GM19023 (cell line): ENCODE results near the gene ITGB7.

ENCODE experiments used
- ATAC-seq: cut with Tn5 transposase; IDR thresholded peaks from one replicate; pipeline ENCODE4 v1.9.1; 2021; ENCODE audit warnings: mild to moderate bottlenecking, moderate library complexity; ENCODE audit not compliant: unreplicated experiment

The ITGB7 gene

DNA sequence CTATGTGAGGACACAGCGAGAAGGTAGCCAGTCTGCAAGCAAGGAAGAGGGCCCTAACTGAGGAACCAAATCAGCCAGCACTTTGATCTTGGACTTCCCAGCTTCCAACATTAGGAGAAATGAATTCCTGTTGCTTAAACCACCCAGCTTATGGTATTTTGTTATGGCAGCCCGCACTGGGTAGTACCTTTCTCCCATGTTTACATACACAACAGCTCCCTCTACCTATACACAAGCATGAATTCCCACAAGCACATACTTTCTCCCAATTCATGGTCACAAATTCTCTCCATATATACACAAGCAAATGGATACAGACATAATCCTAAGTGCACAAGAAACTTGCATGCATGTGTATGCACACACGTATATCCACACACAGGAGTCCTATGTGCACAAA is 7.4 kb downstream of the ITGB7 start:
- ATAC-seq, result no peak

DNA sequence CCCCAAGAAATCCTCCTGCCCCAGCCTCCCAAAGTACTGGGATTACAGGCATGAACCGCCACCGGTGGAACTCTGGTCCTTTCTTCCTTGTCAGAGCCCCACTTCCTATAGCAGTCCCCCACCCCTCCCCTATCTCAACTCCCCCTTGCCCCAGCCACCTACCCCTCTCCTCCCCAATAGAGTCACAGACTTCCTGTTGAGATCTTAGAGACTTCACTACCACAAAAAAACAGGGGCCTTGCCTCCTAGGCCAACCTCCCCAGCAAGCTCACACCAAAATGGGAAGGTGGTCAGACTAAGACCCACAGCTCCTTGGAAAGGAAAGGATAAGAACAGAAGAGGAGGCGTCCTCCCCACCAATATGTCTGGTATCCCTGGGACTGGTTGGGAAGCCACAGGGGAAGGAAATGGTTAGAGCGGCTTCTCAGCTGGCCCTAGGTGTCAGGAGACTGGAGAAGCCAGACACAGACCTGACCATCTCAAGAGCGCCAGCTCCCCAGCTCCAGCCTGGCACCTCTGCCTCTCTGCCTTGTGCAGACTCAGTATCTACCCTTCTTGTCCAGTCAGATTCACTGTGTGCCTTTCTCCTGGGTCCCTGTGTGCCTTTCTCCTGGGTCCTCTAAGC is 8.5 kb downstream of the ITGB7 start:
- no peak for ATAC-seq

DNA sequence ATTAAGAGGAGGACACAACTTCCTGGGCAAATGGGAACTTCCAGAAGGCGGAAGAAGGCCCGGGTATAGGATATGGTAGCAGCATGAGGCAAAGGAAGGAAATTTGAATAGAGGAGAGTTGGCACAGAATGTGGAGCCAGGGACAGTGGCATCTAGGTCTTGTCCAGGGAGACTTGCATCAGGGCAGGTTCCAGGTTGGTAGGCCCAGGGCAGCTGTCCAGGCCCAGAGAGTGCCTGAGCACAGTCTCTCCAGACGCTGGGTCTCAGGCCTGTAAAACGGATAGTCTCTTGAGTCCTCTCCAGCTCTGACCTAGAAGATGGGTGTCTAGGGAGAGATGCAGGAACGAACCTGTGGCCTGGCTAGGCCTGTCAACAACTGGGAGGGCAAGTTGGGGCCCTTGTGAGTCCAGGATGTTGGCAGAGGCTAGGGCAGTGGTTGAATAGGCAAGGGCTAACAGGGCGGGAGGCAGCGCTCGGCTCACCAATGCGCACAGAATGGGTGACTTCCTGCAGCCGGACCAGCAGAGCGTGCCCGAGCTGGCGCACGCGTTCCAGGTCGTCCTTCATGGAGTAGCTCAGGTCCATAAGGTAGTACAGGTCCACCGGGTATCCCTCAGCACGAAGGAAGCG is 9.9 kb downstream of the ITGB7 start:
- no peak for ATAC-seq

DNA sequence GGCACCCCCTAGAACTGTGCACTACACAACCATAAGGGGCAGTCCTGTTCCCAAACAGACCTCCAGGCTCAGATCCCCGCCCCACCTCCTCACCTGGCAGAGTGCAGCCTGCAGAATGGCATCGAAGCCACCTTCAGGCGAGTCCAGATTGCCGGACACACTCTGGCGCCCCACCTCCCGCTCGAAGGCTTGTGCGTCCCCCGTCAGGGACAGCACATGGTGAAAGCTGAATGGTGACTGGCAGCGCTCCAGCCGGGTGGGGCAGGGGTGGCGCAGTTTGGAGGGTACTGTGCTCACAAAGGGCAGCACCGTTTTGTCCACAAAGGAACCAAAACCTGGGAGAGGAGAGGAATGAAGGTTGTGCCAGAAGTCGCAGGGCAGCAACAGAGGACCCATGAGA is 10.6 kb downstream of the ITGB7 start:
- no peak for ATAC-seq

DNA sequence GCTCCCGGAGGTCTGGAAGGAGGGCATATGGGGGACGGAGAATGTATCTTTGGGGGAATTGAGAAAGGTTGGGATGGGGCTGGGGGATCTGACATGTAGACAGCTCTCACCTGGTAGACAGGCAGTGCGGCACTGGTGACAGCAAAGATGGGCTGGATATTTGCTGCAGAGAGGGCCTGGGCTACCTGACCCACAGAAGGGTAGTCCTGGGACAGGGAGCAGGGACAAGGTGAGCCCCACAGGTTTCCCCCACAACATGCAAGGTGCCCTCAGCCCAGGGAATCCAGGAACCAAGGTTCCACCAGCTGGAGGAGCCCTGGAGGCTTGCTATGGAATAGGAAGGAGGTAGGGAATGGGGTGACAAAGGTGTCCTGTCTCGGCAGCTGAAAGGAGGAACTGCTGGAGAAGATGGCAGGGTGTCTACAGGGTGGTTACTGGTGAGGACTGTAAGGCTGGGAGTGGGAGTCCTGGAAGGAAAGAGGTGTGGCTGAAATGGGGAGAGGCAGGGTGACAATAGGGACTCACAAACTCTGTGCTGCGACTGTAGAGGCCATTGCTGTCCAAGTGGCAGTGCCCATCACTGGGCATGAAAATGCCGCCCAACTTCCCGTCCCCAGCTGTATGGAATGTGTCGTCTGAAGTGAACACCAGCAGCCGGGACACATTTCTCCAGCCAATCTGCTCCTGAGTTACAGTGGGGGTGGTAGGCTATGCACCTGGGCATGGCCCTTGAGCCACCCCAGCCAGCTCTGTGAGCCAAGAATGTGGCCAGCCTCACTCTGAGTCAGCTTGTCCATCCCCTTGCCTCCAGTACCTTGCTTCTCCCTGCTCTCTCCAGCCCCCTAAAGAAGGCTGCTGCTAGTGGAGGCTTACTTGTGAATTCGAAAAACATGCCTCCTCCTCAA is 11.3 kb downstream of the ITGB7 start:
- no peak for ATAC-seq

DNA sequence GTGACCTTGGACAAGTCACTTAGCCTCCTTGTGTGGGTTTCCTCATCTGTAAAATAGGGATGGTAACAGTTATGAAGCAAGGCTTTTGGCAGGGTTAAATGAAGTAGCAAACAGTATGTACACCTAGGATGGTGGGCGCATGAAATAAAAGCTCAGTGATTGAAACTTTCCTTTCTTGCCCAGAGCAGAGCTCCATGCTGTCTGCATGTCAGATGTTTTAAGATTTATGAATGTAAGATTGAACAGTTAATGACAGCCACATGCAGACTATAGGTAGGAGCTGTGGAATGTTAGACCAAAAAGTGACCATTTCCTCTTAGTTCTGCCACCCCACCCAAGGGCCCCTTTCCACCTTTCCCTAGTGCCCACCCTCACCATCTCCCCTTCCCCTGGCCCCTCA is 12.1 kb downstream of the ITGB7 start:
- no peak for ATAC-seq

DNA sequence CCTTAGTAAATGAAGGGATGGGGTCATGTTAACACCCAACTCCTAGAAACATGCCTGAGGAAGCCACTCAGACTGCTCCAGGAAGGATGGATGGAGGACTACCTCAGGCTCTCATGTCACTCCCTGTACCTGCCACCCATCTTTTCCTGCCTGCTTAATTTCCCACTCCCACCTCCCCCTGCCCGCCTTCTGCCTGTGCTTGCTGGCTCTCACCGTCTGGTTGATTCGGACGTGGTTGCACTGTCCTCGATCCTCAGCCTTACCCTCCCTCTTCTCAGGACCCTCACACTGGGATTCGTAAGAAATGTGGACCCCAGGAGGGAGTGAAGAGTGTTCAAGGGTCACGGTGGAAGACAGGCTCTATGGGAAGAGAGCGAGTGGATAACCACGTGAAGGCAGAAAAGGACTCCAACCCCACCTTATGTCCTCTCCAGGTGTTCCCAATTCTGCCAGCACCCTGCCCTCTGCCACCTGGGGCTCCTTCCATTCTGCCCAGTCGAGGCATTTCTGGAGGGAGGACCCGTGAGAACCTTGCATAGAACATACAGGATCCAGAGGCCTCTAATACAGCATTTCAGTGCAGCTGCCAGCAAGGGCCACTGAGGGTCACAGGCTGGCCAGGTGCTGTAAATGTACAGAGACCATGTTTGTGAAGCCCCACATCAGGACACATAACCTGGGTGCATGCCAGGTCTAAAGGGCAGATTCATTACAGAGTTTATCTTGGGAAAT is 12.9 kb downstream of the ITGB7 start:
- no peak for ATAC-seq

DNA sequence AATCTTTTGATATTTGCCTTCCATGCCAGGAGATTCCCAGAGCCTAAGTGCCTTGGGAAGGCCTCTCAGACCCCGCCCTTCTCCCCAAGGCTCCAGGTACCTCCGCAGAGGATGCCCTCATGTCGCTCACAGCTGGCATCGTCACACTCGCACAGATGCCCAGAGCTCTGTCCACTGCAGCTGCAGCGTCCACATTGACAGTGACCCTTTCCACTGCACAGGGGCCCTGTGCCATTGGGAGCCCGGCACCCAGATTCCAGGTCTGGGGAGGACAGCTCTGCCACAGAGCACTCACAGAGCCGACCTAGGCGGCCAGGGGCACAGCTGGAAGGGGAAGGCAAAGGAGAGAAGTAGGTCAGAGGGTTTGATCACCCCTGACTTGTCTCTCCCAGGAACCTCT is 14.0 kb downstream of the ITGB7 start:
- ATAC-seq, result no peak

DNA sequence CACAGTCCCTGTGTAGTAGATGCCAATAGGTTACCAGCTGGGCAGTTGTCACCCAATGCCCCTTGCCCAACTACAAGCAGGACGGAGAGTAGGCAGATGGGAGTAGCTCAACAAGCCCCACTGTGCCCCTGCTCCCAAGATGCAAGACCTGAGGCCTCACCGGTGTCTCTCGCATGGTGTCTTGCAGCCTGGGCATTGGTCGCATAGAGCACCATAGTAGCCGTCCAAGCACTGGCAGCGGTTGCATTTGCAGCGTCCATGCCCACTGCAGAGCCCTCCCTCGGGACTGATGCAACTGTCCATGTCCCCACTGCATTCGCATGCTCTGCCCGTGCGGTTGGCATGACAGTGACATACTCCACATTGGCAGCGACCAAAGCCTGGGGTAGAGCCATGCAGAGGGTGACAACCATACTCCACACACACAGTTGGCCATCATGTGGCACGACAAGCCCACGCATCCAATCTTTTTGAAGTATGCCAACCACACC is 14.5 kb downstream of the ITGB7 start:
- ATAC-seq, result no peak

DNA sequence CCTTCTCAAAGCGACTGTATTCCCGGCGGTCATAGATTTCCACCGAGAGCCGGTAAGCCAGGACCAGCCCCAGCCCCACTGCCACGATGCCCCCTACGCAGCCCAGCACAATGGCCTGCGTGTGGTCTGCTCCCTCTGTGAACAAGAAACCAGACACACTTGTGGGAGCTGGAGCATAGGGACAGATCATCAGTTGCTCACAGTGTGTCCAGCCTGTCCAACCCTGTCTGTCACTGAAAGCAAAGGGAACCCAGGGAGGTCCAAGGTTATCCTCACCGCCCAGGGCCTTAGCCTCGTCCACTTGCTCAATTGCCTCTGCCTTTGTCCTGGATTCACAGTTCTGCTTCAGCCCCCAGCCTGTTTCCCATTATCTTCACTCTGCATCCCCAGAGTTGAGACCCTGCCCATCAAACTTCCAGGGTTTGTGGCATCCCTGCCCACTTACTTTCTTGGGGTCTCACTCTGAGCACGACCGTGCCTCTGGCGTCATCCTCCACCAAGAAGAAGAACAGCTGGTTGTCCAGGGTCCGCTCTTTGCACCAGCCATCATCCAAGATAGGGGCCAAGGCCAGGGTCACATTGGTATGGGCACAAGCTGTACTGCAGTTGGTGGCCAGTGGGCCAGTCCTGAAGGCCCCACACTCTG is 15.0 kb downstream of the ITGB7 start:
- ATAC-seq, result no peak

DNA sequence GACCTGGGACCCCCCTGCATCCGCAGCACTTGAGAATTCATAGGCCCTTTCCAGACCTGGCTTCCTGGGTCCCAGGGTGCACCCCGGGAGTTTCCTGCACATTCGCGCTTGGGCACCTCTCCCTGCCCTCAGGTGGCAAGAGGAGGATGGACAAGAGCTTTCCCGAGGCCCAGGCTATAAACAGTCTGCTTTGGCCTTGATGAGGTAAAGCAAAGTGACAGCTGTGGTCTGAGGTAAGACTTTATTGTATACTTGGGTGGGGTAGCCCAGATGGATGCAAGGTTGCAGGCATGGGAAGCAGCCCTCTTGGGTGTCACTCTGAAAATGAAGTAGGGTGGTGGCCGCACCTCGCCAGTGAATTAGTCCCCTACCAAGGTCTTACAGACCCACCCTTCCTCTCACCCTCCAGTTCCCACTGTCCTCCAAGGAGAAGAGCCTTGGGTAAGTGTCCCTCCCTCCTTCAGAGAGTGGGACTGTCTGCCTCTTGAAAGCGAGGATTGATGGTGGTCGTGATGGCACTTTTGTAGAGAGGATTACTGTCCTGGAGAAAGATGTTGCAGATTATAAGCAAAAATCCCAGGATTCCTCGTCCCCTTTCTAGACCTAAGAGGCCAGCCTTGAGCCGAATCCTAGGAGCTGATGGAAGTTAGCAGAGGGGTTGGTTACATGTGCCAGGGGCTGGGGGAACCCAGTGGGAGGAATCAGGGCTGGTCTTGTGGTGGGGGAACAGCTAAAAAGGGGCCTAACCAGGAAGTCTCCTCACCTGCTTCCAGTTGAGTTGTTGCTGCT is 15.8 kb downstream of the ITGB7 start:
- ATAC-seq, result no peak

DNA sequence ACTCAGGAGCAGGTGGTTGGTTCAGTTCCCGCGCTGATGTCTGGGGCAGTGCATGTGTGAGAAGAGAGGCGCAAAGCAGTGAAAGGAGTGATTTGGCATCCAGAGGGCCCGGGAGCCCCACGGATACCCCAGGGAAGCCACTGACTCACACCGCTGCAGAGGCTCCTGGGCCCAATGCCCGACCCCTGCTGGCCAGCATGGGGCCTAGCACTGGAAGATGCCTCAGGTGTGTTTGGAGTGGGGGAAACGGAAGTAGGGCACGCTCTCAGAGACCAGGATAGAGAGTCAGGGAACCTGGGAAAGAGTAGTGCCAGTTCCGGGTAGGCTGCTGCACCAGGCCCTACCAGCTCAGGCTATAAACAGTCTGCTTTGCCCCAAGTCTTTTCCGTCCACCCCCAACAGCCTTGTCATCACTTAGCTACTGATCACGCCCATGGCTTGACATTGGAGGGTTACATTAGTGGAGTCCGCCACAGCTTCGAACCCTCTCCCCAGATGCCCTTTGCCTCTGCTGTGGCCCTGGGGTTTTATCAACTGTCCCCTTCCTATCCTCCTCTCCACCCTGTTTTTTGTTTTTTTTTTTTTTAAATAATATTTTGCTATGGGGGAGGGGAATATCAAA is 16.8 kb downstream of the ITGB7 start:
- ATAC-seq, result no peak

DNA sequence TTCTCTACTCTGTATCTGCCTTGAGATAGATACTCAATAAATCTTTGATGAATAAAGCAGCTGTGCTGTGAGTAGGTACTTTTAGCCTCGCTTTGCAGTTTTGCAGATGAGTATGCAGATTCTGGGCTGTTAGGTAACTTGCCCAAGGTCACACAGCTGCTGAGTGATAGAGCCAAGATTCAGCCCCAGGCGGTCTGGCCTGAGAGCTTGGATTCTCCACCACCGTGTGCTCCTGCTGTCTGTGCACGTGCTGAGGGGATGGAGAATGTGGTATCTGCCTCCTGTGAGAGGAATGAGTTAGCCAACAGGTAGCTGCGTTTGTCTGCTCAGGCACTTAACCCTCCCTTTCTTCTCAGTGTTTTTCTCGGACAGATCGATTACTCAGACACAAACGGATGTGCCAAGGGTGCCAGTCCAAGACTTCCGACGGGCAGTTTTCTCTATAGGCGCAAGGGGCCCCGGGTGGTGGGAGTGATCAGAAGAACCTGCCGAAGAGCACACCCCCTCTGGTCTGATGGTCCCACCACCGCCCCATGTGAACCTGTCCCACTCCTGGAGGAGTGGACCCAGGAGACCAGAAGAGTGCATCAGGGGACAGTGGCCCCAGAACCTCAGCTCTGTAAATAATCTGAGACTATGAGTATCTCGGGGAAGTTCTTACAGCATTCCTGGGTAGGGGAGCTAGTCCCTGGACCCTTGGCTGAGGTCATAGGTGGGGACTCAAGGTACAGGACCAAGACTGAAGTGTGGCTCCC is 19.7 kb downstream of the ITGB7 start:
- no peak for ATAC-seq

DNA sequence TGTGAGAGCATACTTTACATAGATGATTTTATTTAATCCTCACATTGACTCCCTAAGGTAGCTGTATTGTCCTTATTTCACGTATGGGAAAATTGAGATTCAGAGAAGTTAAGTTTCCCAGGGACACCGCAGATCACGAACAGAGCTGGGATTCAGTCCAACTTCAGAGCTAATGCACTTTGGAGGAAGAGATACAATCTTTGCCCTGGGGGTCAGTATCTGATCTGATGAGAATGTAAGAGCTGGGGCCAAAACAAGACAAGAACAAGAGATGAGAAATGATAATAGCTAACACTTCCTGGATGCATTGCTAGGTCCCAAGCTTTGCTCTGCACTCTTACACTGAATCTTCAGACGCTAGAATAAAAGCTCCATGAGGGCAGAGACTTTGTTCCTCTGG is 20.3 kb downstream of the ITGB7 start:
- ATAC-seq, result no peak

DNA sequence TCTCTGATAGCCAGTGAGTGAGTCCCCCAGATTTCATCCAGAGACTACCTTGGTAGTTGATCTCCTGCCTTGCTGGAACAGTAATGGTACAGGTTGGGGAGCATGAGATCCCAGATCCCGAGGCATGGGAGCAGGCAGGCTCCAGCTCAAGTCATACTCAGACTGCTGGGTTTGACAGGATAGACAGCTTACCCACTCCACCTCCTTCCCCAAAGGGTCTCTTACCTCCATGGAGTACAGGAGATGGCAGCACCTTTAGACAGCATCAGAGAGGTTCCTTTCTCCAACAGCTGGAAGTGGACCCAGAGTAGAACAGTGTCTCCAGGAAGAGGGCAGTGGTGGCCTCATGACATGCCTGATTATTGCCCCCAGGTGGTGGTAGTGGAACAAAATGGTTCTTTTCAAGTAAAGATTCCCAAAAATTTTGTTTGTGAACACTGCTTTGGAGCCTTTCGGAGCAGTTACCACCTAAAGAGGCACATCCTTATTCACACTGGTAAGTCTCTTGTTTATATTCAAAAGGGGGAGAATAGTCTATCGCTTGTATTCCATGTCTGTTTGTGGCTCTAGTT is 21.4 kb downstream of the ITGB7 start:
- ATAC-seq, result no peak

DNA sequence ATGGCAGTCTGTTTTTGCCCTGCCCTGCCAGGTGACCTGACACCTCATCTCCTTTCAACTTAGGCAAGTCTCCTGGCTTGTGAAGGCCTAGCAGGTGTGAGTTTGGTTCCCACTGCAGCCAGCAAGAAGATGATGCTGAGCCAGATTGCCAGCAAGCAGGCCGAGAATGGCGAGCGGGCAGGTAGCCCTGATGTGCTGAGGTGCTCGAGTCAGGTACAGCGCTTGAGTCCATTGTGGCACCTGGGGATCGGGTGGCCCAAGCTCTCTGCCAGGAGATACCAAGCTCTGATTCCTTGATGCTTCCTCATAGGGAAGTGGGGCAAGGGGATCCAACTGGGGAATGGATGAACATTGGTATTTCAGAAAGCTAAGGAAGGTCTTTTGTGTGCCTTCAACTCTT is 22.2 kb downstream of the ITGB7 start:
- ATAC-seq, result no peak

DNA sequence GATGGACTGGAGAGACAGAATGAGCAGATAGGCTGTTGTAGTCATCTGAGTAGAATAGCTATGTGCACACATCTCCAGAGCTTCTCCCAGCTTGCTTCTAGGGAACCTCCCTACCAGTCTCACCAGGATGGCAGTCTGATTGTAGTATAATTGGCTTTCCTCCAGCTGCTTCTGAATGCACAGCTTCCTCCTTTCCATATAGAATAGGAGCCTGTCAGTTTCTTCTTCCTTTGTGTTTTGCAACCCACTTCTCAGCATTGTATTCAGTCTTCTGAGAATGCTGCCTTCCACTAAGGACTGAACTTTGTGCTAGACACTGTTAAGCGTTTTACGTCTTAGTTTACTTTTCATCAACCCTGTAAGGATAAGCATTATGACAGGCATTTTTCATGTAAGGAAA is 24.1 kb downstream of the ITGB7 start:
- no peak for ATAC-seq

DNA sequence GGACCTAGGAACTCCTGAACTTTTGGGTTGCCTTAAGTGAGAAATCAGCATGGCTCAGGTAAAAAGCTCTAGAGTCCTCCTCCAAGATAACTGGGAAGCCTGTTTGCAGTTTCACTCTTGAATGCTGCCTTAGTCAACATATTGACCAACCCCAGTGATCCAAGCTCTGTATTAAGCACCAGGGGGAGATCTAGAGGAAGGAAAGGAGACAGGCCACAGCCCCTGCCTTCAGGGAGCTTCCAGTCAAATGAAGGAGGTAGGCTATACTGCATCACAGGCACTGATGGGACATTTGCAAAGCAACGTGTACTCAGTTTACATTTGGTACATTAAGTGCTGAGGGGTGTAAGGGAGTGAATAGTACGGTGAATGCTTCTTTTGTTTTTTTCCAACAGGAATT is 25.1 kb downstream of the ITGB7 start:
- no peak for ATAC-seq
